Erythroblast (primary cell): Measurements from ENCODE around the gene TIPRL.

Experiments used
- DNase-seq, 2 experiments: peaks; one replicate each; lab custom pipeline; 2025; lab: John Stamatoyannopoulos, UW
- GATA1 ChIP-seq: IDR thresholded peaks from 2 replicates; pipeline ENCODE4 v1.6.1; 2011; ENCODE audit warnings: low read depth, mild to moderate bottlenecking, control low read depth, low read length, moderate library complexity
- POLR2A ChIP-seq: IDR thresholded peaks from 2 replicates; pipeline ENCODE4 v1.6.1; 2011; ENCODE audit warnings: mild to moderate bottlenecking, low read length

The TIPRL gene

DNA sequence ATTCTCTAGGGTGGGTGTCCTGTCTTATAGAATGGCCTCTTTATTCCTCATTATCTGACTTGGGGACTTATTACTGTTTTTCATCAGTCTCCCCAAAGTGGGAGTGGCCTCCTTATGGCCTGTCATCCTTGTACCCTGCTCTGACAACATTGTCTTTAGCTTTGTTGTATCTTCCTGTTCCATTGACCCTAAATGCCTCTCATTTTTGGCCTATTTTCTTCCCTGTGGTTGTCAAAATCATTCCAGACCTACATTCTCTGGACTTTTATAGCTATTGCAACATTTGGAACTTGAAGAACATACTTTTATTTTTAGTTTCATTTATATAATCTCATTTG lies 56.8 kb downstream of the TIPRL start:
- DNase-seq, result no peak
- no peak for TF ChIP-seq GATA1
- no peak for TF ChIP-seq POLR2A

DNA sequence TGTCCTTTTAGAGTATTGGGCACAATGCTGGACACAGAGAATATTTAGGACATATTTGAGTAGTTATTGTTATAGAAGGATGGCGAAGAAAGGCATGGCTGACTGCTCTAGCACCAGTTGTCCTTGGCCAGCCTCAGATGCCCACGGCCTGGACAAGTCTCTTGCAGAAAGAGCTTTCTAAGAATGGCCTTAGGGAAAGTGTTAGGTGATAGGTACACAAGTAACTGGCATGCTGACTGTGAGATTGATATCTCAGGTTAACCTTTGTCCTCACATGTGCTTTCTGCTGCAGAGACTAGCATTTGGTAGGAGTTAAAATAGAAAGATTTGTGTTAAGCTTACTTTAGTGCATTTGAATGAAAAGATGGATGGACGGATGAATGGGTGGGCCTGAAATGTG lies 57.2 kb downstream of the TIPRL start:
- TF ChIP-seq GATA1 (no peak), POLR2A (no peak)
- DNase-seq, result no peak

DNA sequence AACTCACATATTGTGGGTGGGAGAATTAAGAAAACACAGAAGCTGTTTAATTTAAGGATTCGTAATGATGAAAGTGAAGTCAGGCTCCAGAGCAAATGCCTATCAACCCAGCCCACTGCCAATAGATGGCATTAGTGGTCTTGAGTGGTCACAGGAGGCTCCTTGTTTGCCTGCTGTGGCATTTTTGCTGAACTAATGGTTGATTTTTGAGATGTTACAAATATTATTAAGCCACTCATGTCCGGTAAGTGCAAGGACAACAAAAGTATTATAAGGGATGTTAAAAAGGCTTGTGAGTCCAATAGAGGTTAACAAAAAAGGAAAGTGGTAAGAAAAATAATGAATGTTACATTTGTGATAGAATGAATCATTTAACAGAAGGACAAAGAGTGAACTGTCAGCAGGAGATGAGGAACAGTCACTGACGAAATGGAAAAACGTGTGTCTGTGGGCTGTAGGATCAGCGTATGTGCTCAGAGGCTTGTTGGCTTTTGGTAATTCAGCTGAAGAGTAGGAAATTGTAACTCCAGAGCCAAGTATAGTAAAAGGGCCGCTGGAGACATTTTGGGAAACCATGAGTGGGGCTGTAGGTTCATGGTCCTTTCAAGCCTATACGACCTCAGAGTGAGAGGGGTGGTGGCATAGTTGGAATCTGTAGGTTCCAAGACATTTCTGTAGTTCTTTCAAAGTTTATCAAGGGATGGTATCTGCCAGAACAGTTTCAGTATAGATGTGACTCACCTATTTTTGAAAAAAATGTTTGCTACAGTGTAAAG lies 58.3 kb downstream of the TIPRL start:
- TF ChIP-seq POLR2A (no peak), GATA1 (no peak)
- DNase-seq, result no peak

DNA sequence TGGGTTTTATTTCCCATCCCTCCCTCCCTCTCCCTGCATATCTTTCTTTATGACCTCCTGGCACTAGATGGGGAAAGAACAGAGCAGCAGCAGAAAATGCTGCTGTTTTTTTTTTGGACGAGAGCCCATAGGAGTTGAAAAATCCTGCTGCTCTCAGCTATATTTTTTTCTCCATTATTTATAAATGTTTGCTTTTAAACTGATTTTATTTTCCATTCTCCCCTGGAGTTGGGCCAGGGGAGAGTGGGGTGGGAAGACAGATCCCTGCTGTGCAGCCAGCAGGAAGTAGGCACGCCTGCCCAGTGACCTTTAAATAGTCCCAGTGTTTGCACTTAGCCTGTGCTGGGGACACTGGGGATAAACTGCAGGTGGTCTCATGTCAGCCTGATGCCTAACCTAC lies 64.4 kb downstream of the TIPRL start:
- no peak for DNase-seq
- TF ChIP-seq GATA1 (no peak), POLR2A (no peak)

DNA sequence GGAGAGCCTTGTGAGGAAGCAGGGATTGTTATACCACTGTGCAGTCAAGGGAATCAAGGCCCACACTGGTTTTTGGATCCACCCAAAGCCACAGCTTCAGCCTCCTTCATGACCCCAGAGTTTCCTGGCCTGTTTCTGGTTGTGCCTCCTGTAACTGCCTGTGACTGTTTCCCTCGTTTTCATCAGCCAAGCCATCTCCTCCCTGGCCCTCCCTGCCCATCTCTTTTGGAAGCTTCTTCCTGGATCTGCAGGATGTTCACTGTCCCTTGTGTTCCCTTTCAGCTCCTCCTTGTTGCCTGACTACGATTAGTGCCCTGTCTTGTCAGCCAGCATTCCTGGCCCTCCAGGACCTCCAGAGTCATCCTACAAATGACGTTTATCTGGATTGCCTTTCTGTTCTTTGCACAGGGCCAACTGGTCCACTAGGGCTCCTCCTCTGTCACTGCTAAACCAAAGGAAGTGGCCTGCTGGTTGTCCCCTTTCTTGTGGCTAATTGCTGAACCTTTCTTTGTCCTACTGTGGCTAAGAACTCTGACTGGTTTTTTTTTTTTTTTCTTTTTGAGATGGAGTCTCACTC lies 65.0 kb downstream of the TIPRL start:
- peak in 1 of 2 experiments; percentile 13 for DNase-seq
- no peak for TF ChIP-seq GATA1

DNA sequence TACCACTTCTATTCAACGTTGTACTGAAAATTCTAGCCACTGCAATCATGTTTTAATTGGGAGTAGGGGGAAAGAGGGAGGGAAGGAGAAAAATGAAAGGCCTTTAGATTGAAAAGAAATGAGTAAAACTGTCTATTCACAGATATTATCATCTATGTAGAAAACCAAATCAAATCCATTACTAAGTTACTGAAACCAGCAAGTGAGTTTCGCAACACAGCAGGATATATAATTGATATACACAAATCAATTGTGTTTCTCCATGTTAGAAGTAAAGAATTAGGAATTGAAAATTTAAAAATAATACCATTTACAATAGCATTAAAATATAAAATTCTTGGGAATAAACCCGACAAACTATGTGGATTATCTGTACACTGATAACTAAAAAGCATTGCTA lies 66.3 kb downstream of the TIPRL start:
- DNase-seq, result no peak
- TF ChIP-seq POLR2A, result no peak
- no peak for TF ChIP-seq GATA1

DNA sequence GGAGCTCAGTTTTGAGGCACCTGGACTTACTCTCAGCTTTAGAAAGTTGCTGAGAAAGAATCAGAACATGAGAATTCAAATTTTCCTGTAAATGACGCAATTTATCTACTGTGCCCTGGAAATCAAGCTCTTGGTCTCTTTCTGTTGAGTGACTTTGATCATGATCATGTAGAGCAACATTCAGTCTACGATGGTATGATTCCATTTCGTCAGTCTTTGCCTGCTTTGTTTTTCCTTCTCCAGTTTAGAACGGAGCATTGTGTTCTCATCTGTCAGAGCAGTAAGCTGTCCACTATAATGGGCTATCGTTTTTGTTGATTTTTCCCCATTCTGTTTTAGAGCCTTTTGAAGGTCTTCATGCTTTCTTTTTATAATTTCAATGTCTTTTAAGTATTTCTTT lies 67.7 kb downstream of the TIPRL start:
- TF ChIP-seq POLR2A (no peak), GATA1 (no peak)
- no peak for DNase-seq
